Common myeloid progenitor, CD34-positive (primary cell): Measurements from ENCODE around the gene LRRC51.

Experiments
- CTCF ChIA-PET: fragments of 350-600 bp; sonication (Branson Sonifier 250); formaldehyde crosslinking; loops from one replicate; lab custom pipeline; 2021; ENCODE audit warnings: antibody characterized with exemption; lab: Charles Lee
- POLR2A ChIA-PET: fragments of 350-600 bp; sonication (Branson Sonifier 250); formaldehyde crosslinking; loops from one replicate; lab custom pipeline; 2021; ENCODE audit warnings: antibody characterized with exemption; lab: Charles Lee
- DNase-seq, 3 donors: peaks; one replicate each; pipeline versions ENCODE4 v3.0.0 to v3.0.0-alpha.2; 2013
- H3K27ac ChIP-seq, 2 experiments: 1 replicate in 1 of 2; 2 replicates in 1 of 2; pipeline ENCODE4 v1.7.0; 2013; ENCODE audit warnings: inconsistent platforms in 2 of 2, low read length in 2 of 2, mild to moderate bottlenecking in 2 of 2, low read depth in 1 of 2, moderate library complexity in 1 of 2; ENCODE audit not compliant: severe bottlenecking in 2 of 2, insufficient read depth in 1 of 2, poor library complexity in 1 of 2
- H3K27me3 ChIP-seq, 5 experiments: replicated peaks in 2 of 5; 1 replicate in 3 of 5; 2 replicates in 2 of 5; pipeline versions ENCODE4 v1.6.1 to v1.7.0; 2013; ENCODE audit warnings: low read length in 4 of 5, mild to moderate bottlenecking in 2 of 5, moderate library complexity in 2 of 5, inconsistent platforms in 1 of 5; ENCODE audit not compliant: insufficient read depth in 5 of 5, control insufficient read depth in 4 of 5
- H3K36me3 ChIP-seq, 4 experiments: 1 replicate in 2 of 4; 2 replicates in 2 of 4; pipeline versions ENCODE4 v1.6.1 to v1.7.0; 2013; ENCODE audit warnings: low read length in 3 of 4, control low read depth in 1 of 4, mild to moderate bottlenecking in 1 of 4; ENCODE audit not compliant: control insufficient read depth in 4 of 4, insufficient read depth in 4 of 4
- H3K4me1 ChIP-seq, 4 experiments: 1 replicate in 3 of 4; 2 replicates in 1 of 4; pipeline versions ENCODE4 v1.6.1 to v1.7.1; 2013; ENCODE audit warnings: low read length in 3 of 4, mild to moderate bottlenecking in 3 of 4, control low read depth in 1 of 4, inconsistent platforms in 1 of 4, moderate library complexity in 1 of 4; ENCODE audit not compliant: control insufficient read depth in 4 of 4, insufficient read depth in 4 of 4; ENCODE audit errors: control extremely low read depth in 1 of 4
- H3K4me3 ChIP-seq, 7 experiments: 1 replicate in 4 of 7; 2 replicates in 3 of 7; pipeline versions ENCODE4 v1.5.1 to v1.7.0; 2013; ENCODE audit warnings: mild to moderate bottlenecking in 7 of 7, low read length in 6 of 7, moderate library complexity in 6 of 7, inconsistent platforms in 2 of 7, low read depth in 2 of 7, control low read depth in 1 of 7; ENCODE audit not compliant: insufficient read depth in 4 of 7, control insufficient read depth in 1 of 7; ENCODE audit errors: extremely low read depth in 1 of 7
- H3K9me3 ChIP-seq, 5 experiments: 1 replicate in 4 of 5; 2 replicates in 1 of 5; pipeline versions ENCODE4 v1.6.1 to v1.7.1; 2013; ENCODE audit warnings: low read length in 4 of 5, mild to moderate bottlenecking in 2 of 5, inconsistent platforms in 1 of 5, low read depth in 1 of 5, moderate library complexity in 1 of 5; ENCODE audit not compliant: control insufficient read depth in 4 of 5, insufficient read depth in 2 of 5; ENCODE audit errors: control extremely low read depth in 1 of 5
- WGBS: methylation state at CpG from one replicate; pipeline ENCODE4 v1.1.5; 2013; ENCODE audit not compliant: insufficient coverage; 5-methylcytosine and 5-hydroxymethylcytosine counted together

The LRRC51 gene

DNA sequence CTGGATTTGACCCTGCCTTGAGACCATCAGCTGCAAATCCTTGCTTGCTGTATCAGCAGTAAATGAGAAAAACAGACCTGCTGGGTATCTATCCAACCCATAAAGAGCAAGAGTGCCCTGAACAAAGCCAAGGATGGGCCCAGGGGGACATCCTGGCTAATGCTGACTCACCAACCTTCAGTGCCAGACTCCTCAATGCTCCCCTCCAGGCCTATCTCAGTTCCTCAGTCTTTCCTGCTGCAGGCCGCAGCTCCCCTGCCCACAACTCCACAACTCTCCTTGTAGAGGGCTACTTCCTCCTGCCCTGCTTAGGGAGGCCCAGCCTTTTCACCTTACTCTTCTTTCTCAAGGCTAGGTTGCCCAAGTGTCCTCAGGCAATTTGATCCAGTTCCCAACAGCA is 19.8 kb downstream of the LRRC51 start:
- CTCF ChIA-PET: interaction anchor here (0.8 to 13.8 kb wide), 14 partner anchors 8 to 345 kb away, joined by 3 to 394 read pairs (median 6); partner anchors contain the start of genes ANAPC15 and LRRC51
- WGBS: 0% methylated on average over 1 of the region's 1 CpG
- peaks cover 13 to 39% (median 29%) of the 10 kb centered on the region in 4 experiments for H3K36me3 ChIP-seq

DNA sequence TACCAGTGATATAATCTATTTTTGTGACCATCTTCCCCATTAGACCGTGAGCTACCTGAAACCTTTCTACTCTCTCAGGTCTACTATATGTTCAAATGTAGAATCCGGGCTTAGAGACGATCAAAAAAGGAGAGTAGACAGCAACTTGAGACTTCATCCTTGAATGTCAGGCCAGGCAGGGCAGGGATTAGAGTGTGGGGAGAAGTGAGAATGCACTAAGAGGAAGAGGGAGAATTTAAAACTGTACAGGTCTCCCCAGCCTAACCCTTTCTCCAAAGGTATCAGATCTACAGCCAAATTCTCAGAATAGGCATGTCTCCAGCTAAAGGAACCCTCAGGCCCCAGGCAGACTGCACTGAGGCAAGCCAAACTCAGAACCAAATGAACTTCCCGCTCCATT is 21.5 kb downstream of the LRRC51 start:
- Histone ChIP-seq H3K4me1 (peaks cover 36 to 56% (median 52%) of the 10 kb centered on the region in 4 experiments), H3K36me3 (peaks cover 8 to 30% (median 19%) of the 10 kb centered on the region in 4 experiments), H3K4me3 (peak overlapping the region; percentile 72 to 94 (median 87)), H3K9me3 (no peaks in the 10 kb centered on the region), H3K27ac (peak overlapping the region; percentile 95 to 96), H3K27me3 (no peaks in the 10 kb centered on the region)
- CTCF ChIA-PET: interaction anchor here (1.2 to 13.8 kb wide), 8 partner anchors 9 to 78 kb away, joined by 3 to 394 read pairs (median 9); partner anchors contain the start of genes ANAPC15 and LRRC51
- POLR2A ChIA-PET: interaction anchor here (0.6 to 3.0 kb wide), 5 partner anchors 9 to 712 kb away, joined by 3 to 21 read pairs (median 7); partner anchors contain the start of gene ATG16L2
- no peak for DNase-seq
- 48% methylated on average over 2 of the region's 4 CpGs for WGBS

More for the DNA sequence above, 19.8 kb downstream of the LRRC51 start:
- POLR2A ChIA-PET: interaction anchor here (0.6 to 3.0 kb wide), 7 partner anchors 9 to 123 kb away, joined by 4 to 21 read pairs (median 5); partner anchors contain the start of gene ANAPC15
- peak overlapping the region in 4 of 7 experiments; percentile 84 to 94 (median 86) for H3K4me3 ChIP-seq
- peak; percentile 96 to 99 (median 98) for DNase-seq
- H3K4me1 ChIP-seq: peaks cover 36 to 56% (median 52%) of the 10 kb centered on the region in 4 experiments
- H3K27me3 ChIP-seq: no peaks in the 10 kb centered on the region
- H3K27ac ChIP-seq: peak overlapping the region; percentile 95 to 96
- no peaks in the 10 kb centered on the region for H3K9me3 ChIP-seq

DNA sequence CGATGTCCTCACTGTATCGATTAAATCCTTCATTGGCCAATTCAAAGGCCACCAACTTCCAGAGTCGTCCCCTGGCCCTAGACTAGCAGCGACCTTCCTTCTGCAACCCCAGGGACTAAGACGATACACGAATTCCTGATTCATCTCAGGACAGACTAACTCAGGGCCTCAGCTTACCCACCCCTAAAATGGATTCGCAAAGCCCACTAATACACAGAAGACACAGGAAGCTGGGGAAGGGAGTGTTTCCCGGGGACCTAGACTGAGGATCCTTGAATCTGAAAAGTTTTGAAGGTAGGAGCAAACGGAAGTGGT is 21.9 kb downstream of the LRRC51 start:
- 2% methylated on average over 7 of the region's 9 CpGs for WGBS
- peaks cover 5 to 28% (median 17%) of the 10 kb centered on the region in 4 experiments for H3K36me3 ChIP-seq
- no peaks in the 10 kb centered on the region for H3K27me3 ChIP-seq
- H3K27ac ChIP-seq: peak overlapping the region; percentile 95 to 96
- no peak for DNase-seq
- ChIA-PET POLR2A (interaction anchor here (0.6 to 3.0 kb wide), 3 partner anchors 8 to 62 kb away, joined by 3 to 21 read pairs (median 7); no protein-coding TSS in a partner anchor), CTCF (interaction anchor here (1.2 to 13.8 kb wide), 6 partner anchors 8 to 78 kb away, joined by 3 to 394 read pairs (median 26); partner anchors contain the start of gene LRRC51)
- H3K4me3 ChIP-seq: peak overlapping the region; percentile 72 to 94 (median 87)
- H3K4me1 ChIP-seq: peaks cover 36 to 56% (median 52%) of the 10 kb centered on the region in 4 experiments
- no peaks in the 10 kb centered on the region for H3K9me3 ChIP-seq

DNA sequence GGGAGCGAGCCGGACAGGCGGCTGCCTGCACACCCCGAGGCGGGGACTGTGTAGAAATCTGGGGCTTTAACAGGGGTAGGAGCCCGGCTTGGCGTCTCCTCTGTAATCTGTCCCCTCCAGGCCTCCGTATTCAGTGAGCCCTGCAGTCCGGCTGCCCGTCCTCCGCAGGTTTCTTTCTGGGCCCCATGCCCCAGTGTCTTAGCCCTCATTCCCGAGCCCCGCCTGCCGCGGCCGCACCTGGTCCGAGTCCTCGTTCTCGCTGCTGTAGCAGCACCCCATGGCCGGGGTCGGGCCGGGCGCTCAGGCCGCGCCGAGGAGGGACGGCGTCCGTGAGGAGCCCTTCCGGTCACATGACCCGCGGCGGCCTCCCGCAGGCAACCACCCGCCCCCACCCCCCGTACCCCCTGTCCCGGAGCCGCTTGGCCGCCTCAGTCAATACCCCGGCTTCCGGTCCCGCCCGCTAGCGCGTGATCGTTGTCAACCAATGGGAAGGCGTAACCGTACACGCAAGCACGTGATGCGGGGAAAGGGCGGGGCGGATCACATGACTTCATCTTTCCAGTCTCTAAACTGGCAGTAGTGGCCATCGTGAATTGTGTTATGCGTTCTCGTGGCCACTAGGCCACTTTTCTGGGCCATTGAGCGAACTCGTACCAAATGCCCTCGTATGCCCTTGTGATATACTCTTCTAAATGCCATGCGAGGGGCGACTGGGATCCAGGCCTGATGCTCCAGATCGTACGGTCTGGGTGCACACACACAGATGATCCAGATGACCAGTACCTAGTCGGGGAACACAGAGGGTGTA is 22.5 kb downstream of the LRRC51 start, which contains the start of gene LAMTOR1:
TSS of gene LAMTOR1 (minus strand) at position 352 of the 808 bp plus-strand sequence. CDS start at position 279, 73 bp downstream.
- Histone ChIP-seq H3K36me3 (peaks cover 2 to 28% (median 14%) of the 10 kb centered on the region in 4 experiments), H3K9me3 (no peaks in the 10 kb centered on the region), H3K27me3 (no peaks in the 10 kb centered on the region), H3K4me1 (peaks cover 36 to 54% (median 51%) of the 10 kb centered on the region in 4 experiments), H3K4me3 (peak within 1 kb of the TSS; percentile 72 to 94 (median 87)), H3K27ac (peak within 1 kb of the TSS; percentile 95 to 96)
- ChIA-PET CTCF (interaction anchor here (0.9 to 13.8 kb wide), 8 partner anchors 11 to 79 kb away, joined by 3 to 394 read pairs (median 5); partner anchors contain the start of gene LRRC51), POLR2A (interaction anchor here (0.6 to 3.0 kb wide), 2 partner anchors 11 to 62 kb away, joined by 7 to 21 read pairs; no protein-coding TSS in a partner anchor)
- peak; percentile 99 to 100 (median 100) for DNase-seq
- WGBS: 5% methylated on average over 52 of the region's 64 CpGs

GRCh38 chr11:72103754-72104167 is 23.1 kb downstream of the LRRC51 start:
- DNase-seq: no peak
- 84% methylated on average over 8 of the region's 11 CpGs for WGBS
- H3K27me3 ChIP-seq: no peaks in the 10 kb centered on the region
- POLR2A ChIA-PET: no interaction called here
- peak overlapping the region in 5 of 7 experiments; percentile 29 to 87 (median 70) for H3K4me3 ChIP-seq
- H3K36me3 ChIP-seq: peaks cover under 1 to 27% (median 10%) of the 10 kb centered on the region in 4 experiments
- CTCF ChIA-PET: interaction anchor here (0.9 to 1.5 kb wide), 4 partner anchors 15 to 78 kb away, joined by 3 to 4 read pairs (median 3); no protein-coding TSS in a partner anchor
- peak overlapping the region in 1 of 2 experiments; percentile 96 for H3K27ac ChIP-seq
- no peaks in the 10 kb centered on the region for H3K9me3 ChIP-seq
- peaks cover 36 to 49% (median 47%) of the 10 kb centered on the region in 4 experiments for H3K4me1 ChIP-seq

DNA sequence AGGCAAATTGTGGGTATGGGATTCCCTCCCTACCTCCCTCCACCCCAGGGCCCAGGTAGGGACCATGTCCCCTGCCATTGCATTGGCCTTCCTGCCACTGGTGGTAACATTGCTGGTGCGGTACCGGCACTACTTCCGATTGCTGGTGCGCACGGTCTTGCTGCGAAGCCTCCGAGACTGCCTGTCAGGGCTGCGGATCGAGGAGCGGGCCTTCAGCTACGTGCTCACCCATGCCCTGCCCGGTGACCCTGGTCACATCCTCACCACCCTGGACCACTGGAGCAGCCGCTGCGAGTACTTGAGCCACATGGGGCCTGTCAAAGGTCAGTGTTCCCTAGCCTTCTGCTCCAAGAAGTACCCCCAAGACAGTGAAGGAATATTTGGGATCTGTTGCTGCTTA is 25.2 kb downstream of the LRRC51 start, which contains the start of gene TOMT:
TSS of gene TOMT (plus strand) at position 37 of the 400 bp plus-strand sequence. CDS start at position 65, 28 bp downstream.
- H3K36me3 ChIP-seq: peaks cover 0 to 30% (median 9%) of the 10 kb centered on the region in 4 experiments
- peaks cover 21 to 28% (median 26%) of the 10 kb centered on the region in 4 experiments for H3K4me1 ChIP-seq
- no peaks in the 10 kb centered on the region for H3K27me3 ChIP-seq
- CTCF ChIA-PET: interaction anchor here (0.6 to 1.1 kb wide), 3 partner anchors 38 to 507 kb away, joined by 3 to 4 read pairs (median 3); no protein-coding TSS in a partner anchor
- 96% methylated on average over 14 of the region's 14 CpGs for WGBS
- no peak within 1 kb of the TSS for H3K4me3 ChIP-seq
- POLR2A ChIA-PET: no interaction called here
- DNase-seq: no peak
- no peaks in the 10 kb centered on the region for H3K9me3 ChIP-seq
- no peak within 1 kb of the TSS for H3K27ac ChIP-seq
